GM12864 (cell line): ENCODE measurements around the gene ZNF268.

Experiments used
- DNase-seq: peaks from one replicate; pipeline ENCODE4 v3.0.0-alpha.2; 2011; ENCODE audit warnings: low read depth
- H3K4me3 ChIP-seq: 2 replicates; pipeline ENCODE4 v1.5.1; 2011; ENCODE audit warnings: mild to moderate bottlenecking, low read depth, low read length, control low read depth
- CTCF ChIP-seq: IDR thresholded peaks from 2 replicates; pipeline ENCODE4 v1.5.1; 2011; ENCODE audit warnings: low read depth, mild to moderate bottlenecking, moderate library complexity, low read length, control low read depth, inconsistent platforms; ENCODE audit errors: missing control alignments

ZNF268 gene

GRCh38 chr12:133180669-133181068 is 626 bp upstream of the ZNF268 start:
- DNase-seq: no peak
- no peak for TF ChIP-seq CTCF
- no peak overlapping the region for H3K4me3 ChIP-seq

GRCh38 chr12:133190176-133190575 is 8.9 kb downstream of the ZNF268 start:
- DNase-seq: no peak
- TF ChIP-seq CTCF: no peak
- no peak overlapping the region for H3K4me3 ChIP-seq

- DNase-seq: no peak
- no peak for TF ChIP-seq CTCF
- H3K4me3 ChIP-seq: no peak overlapping the region
Measured at GRCh38 chr12:133192847-133193246, 11.6 kb downstream of the ZNF268 start.

- no peak for DNase-seq
- TF ChIP-seq CTCF: no peak
- H3K4me3 ChIP-seq: no peak overlapping the region
Measured at GRCh38 chr12:133201888-133202287, 20.6 kb downstream of the ZNF268 start.

- no peak for DNase-seq
- H3K4me3 ChIP-seq: no peak overlapping the region
- TF ChIP-seq CTCF: no peak
Measured at GRCh38 chr12:133202493-133203343, 21.4 kb downstream of the ZNF268 start.

GRCh38 chr12:133203344-133204263 is 22.3 kb downstream of the ZNF268 start:
- TF ChIP-seq CTCF: no peak
- H3K4me3 ChIP-seq: no peak overlapping the region
- DNase-seq: no peak
